Measurements from ENCODE around the gene BDKRB2. TPM values are rescaled to one million over a fixed set of nuclear protein-coding genes. Genes with fewer than 3 reads are reported as not detected.

The BDKRB2 gene
- total and polyA plus RNA-seq, 2 of the 8 experiments (the other 6 are each of a cell fraction or from before 2014, with no cell fraction given), result 0.13 to 0.21 TPM

DNA sequence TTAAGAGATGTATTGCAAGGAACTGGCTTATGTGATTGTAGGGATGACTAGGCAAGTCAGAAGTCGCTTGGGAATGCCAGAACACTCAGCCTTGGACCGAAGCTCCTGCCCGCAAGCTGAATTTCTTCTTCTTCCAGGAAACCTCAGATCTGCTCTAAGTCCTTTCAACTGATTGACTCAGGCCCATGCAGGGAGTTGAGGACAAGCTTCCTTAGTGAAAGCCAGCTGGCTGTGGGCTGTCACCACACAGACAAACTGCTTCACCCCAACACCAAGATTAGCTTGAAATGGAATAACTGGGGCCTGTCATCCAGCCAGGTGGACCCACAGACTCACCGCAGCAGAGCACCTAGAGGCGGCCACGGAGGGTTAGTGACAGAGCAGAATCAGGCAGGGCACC, 24.7 kb downstream of the BDKRB2 start:
- DNase-seq (ENCODE audit: low read depth in 1 of 2, low spot score in 2 of 2), result no peak
- H2AFZ ChIP-seq (ENCODE audit: low read length), result no peak overlapping the region
- H3K4me1 ChIP-seq (replicated peaks in 1 of 4; ENCODE audit: control insufficient read depth in 3 of 4, insufficient read depth in 4 of 4, low read length in 3 of 4), result no peaks in the 10 kb centered on the region; a peak in 1 of 7 replicates
- H3K79me1 ChIP-seq (ENCODE audit: low read depth, low read length), result no peaks in the 10 kb centered on the region
- H3K9me3 ChIP-seq (ENCODE audit: insufficient read depth in 2 of 2, low read depth in 1 of 2, low read length in 1 of 2), result peaks cover 4 to 6% of the 10 kb centered on the region in 2 experiments; a peak in 2 of 4 replicates
- H3K36me3 ChIP-seq (ENCODE audit: control insufficient read depth in 2 of 4, insufficient read depth in 4 of 4, low read length in 3 of 4), result no peaks in the 10 kb centered on the region
- H4K91ac ChIP-seq (replicated peaks; ENCODE audit: insufficient read length, low read length), result no peak overlapping the region
- H3K4ac ChIP-seq (replicated peaks; ENCODE audit: insufficient read length, low read depth, low read length), result no peak overlapping the region
- ChIA-PET POLR2A (ENCODE audit: partially characterized antibody) (no interaction called here), CTCF (ENCODE audit: partially characterized antibody) (interaction anchor here (0.6 to 1.3 kb wide), 2 partner anchors 129 to 179 kb away, joined by 3 to 4 read pairs; no protein-coding TSS in a partner anchor)
- no peak for TF ChIP-seq ASH2L (IDR thresholded peaks at IDR 0.05; ENCODE audit: low read length)
- H2AK5ac ChIP-seq (ENCODE audit: low read depth, low read length), result no peak overlapping the region
- no peaks in the 10 kb centered on the region for H3K79me2 ChIP-seq (ENCODE audit: control insufficient read depth in 1 of 2, insufficient read depth in 2 of 2, low read length in 2 of 2)
- no peak overlapping the region for H4K5ac ChIP-seq (ENCODE audit: insufficient read length, low read depth, low read length)
- H3K23me2 ChIP-seq (ENCODE audit: low read depth, low read length), result no peaks in the 10 kb centered on the region
- 89% methylated on average over 6 of the region's 6 CpGs; no CpG with 5 or more reads in 1 of the 2 experiments for WGBS, 2 experiments (ENCODE audit: extremely low coverage in 1 of 2, insufficient coverage in 1 of 2, insufficient read length in 1 of 2, insufficient replicate concordance in 2 of 2, low coverage in 1 of 2, low lambda C conversion rate in 2 of 2, missing lambda C conversion rate in 1 of 2)
- no peak overlapping the region for H3K18ac ChIP-seq (ENCODE audit: extremely low read depth, low read length)
- H2BK20ac ChIP-seq (ENCODE audit: low read length), result no peak overlapping the region
- no peak overlapping the region for H2BK12ac ChIP-seq (ENCODE audit: low read depth, low read length)
- no peak overlapping the region for H3K27ac ChIP-seq (ENCODE audit: low read depth, low read length)
- no peak overlapping the region for H3K9ac ChIP-seq (replicated peaks in 1 of 4; ENCODE audit: extremely low read depth in 1 of 4, low read depth in 3 of 4, low read length in 3 of 4)
- FAIRE-seq, result no peak
- H2BK5ac ChIP-seq (ENCODE audit: low read depth, low read length), result no peak overlapping the region
- H2BK120ac ChIP-seq (replicated peaks; ENCODE audit: low read depth, low read length), result no peak overlapping the region
- H3K27me3 ChIP-seq (replicated peaks in 1 of 4; ENCODE audit: control insufficient read depth in 3 of 4, extremely low read depth in 1 of 4, insufficient read depth in 3 of 4, low read length in 3 of 4), result no peaks in the 10 kb centered on the region
- H4K8ac ChIP-seq (ENCODE audit: extremely low read depth, insufficient read depth, low read length), result no peak overlapping the region
- no peak overlapping the region for H3K14ac ChIP-seq (ENCODE audit: insufficient read length)
- H3K4me2 ChIP-seq (ENCODE audit: insufficient read depth in 1 of 2, low read depth in 2 of 2, low read length in 2 of 2), result no peak overlapping the region
- H3K4me3 ChIP-seq (ENCODE audit: extremely low read depth in 1 of 4, insufficient read depth in 2 of 4, low read depth in 3 of 4, low read length in 4 of 4), result no peak overlapping the region
- H3K56ac ChIP-seq (replicated peaks; ENCODE audit: insufficient read length, low read depth, low read length), result no peak overlapping the region
- H2BK15ac ChIP-seq (ENCODE audit: low read length), result no peak overlapping the region
- H4K20me1 ChIP-seq (replicated peaks in 1 of 2; ENCODE audit: control insufficient read depth in 1 of 2, insufficient read depth in 2 of 2, low read length in 2 of 2), result no peaks in the 10 kb centered on the region
- no peak overlapping the region for H3K23ac ChIP-seq (ENCODE audit: insufficient read length)

Data from H1 (cell line).